HepG2 (cell line): Measurements from ENCODE around the gene VAC14. TPM values are rescaled to one million over a fixed set of nuclear protein-coding genes. Genes with fewer than 3 reads are reported as not detected.
"Not testable (repeated sequence)": the region's sequence is repeated elsewhere in the genome, so short reads cannot be mapped to it uniquely, and the experiment has no call there.

ENCODE experiments used
- ATAC-seq: fragments of 200-7000 bp; cut with Tn5 transposase; 3 replicates; pipeline ENCODE4 v1.9.1; 2020; ENCODE audit warnings: mild to moderate bottlenecking, moderate library complexity
- BruUV-seq: library from RNA; stranded (reverse); fragments of 400-500 nt; replicated peaks from 2 replicates; lab custom pipeline; 2021; lab: Mats Ljungman, UMichigan
- CTCF ChIA-PET: fragments of 300-600 bp; formaldehyde crosslinking; extraction: SDS; loops from one replicate; lab custom pipeline; 2021; ENCODE audit warnings: low total read pairs, inconsistent platforms, low intra/inter-chr PET ratio; lab: Yijun Ruan, JAX
- POLR2A ChIA-PET: fragments of 350-600 bp; sonication (Branson Sonifier 250); formaldehyde crosslinking; loops from one replicate; lab custom pipeline; 2020; ENCODE audit warnings: antibody characterized with exemption, inconsistent platforms; lab: Yijun Ruan, JAX
- DNase-seq: peaks from one replicate; pipeline ENCODE4 v3.0.0-alpha.2; 2015; ENCODE audit warnings: low spot score
- FAIRE-seq: peaks from 3 replicates; lab custom pipeline; 2011; peaks lifted over from hg19 to GRCh38; lab: Jason Lieb, UNC
- H2AFZ ChIP-seq: one replicate; pipeline ENCODE4 v1.6.1; 2011; ENCODE audit warnings: low read length, inconsistent platforms
- H3K27ac ChIP-seq: fragments of 300-600 bp; 3 replicates; pipeline ENCODE4 v1.8.0; 2011; ENCODE audit warnings: mixed run types, mild to moderate bottlenecking, mixed read lengths, low read length, inconsistent platforms; ENCODE audit not compliant: insufficient read depth; ENCODE audit errors: extremely low read length
- H3K27me3 ChIP-seq, 2 experiments: fragments of 200-600 bp in 1 of 2; 2 replicates in 1 of 2; 3 replicates in 1 of 2; pipeline versions ENCODE4 v1.6.0 to v1.8.0; 2011; ENCODE audit warnings: low read length in 2 of 2, mild to moderate bottlenecking in 2 of 2, moderate library complexity in 2 of 2, inconsistent platforms in 1 of 2; ENCODE audit not compliant: insufficient read depth in 2 of 2, control insufficient read depth in 1 of 2
- H3K36me3 ChIP-seq, 2 experiments: fragments of 200-600 bp in 1 of 2; replicated peaks in 1 of 2; 2 replicates in 1 of 2; 3 replicates in 1 of 2; pipeline versions ENCODE4 v1.5.1 to v1.8.0; 2011; ENCODE audit warnings: low read length in 2 of 2, inconsistent platforms in 1 of 2; ENCODE audit not compliant: insufficient read depth in 2 of 2, control insufficient read depth in 1 of 2
- H3K4me1 ChIP-seq: 2 replicates; pipeline ENCODE4 v1.5.1; 2012; ENCODE audit warnings: low read length, inconsistent platforms; ENCODE audit not compliant: insufficient read depth
- H3K4me2 ChIP-seq: 2 replicates; pipeline ENCODE4 v1.6.0; 2011; ENCODE audit warnings: low read depth, low read length, inconsistent platforms
- H3K4me3 ChIP-seq, 3 experiments: fragments of 200-600 bp in 1 of 3; sonication (generic), shearing (Covaris generic) in 1 of 3; replicated peaks in 1 of 3; 2 replicates each; pipeline ENCODE4 v1.5.1; 2011 to 2016; ENCODE audit warnings: low read length in 3 of 3, inconsistent platforms in 2 of 3, low read depth in 2 of 3, mild to moderate bottlenecking in 2 of 3, control low read depth in 1 of 3, mixed read lengths in 1 of 3; ENCODE audit not compliant: insufficient read depth in 1 of 3
- H3K79me2 ChIP-seq: one replicate; pipeline ENCODE4 v1.6.1; 2011; ENCODE audit warnings: low read length, inconsistent platforms; ENCODE audit not compliant: insufficient read depth
- H3K9ac ChIP-seq: 2 replicates; pipeline ENCODE4 v1.6.0; 2011; ENCODE audit warnings: mild to moderate bottlenecking, low read depth, low read length, inconsistent platforms; ENCODE audit not compliant: insufficient read depth
- H3K9me3 ChIP-seq: 2 replicates; pipeline ENCODE4 v1.5.1; 2012; ENCODE audit warnings: mild to moderate bottlenecking, low read length
- H4K20me1 ChIP-seq: 2 replicates; pipeline ENCODE4 v1.6.0; 2011; ENCODE audit warnings: inconsistent platforms, mild to moderate bottlenecking, low read length, moderate library complexity; ENCODE audit not compliant: insufficient read depth
- DDIT3 ChIP-seq: sonication (generic); formaldehyde crosslinking; IDR thresholded peaks from 2 replicates; pipeline ENCODE4 v1.4.0; 2020; ENCODE audit warnings: mild to moderate bottlenecking, missing genetic modification reagents
- HBP1 ChIP-seq: IDR thresholded peaks from 2 replicates; pipeline ENCODE4 v1.6.1; 2016; ENCODE audit warnings: low read depth, control low read depth
- JUND ChIP-seq: sonication (generic); formaldehyde crosslinking; IDR thresholded peaks from 2 replicates; pipeline ENCODE4 v1.8.0; 2022; ENCODE audit warnings: mild to moderate bottlenecking, missing genetic modification reagents
- KDM2A ChIP-seq: sonication (generic); formaldehyde crosslinking; IDR thresholded peaks from 2 replicates; pipeline ENCODE4 v1.4.0; 2020; ENCODE audit warnings: low read depth, missing genetic modification reagents, borderline replicate concordance
- MAFF ChIP-seq: IDR thresholded peaks from 2 replicates; pipeline ENCODE4 v1.6.1; 2011; ENCODE audit warnings: low read depth, low read length, improper control_type of control experiment
- MAFK ChIP-seq, 2 experiments: IDR thresholded peaks in 1 of 2; conservative IDR thresholded peaks in 1 of 2; 2 replicates each; pipeline ENCODE4 v1.6.1; 2011; ENCODE audit warnings: improper control_type of control experiment in 2 of 2, low read length in 2 of 2
- NFYB ChIP-seq: sonication (generic); formaldehyde crosslinking; IDR thresholded peaks from 2 replicates; pipeline ENCODE4 v1.4.0; 2020; ENCODE audit warnings: missing genetic modification reagents
- NFYC ChIP-seq: IDR thresholded peaks from 2 replicates; pipeline ENCODE4 v1.6.1; 2016; ENCODE audit warnings: missing genetic modification reagents, missing compliant biosample characterization
- RFX5 ChIP-seq: IDR thresholded peaks from 2 replicates; pipeline ENCODE4 v1.6.1; 2011; ENCODE audit warnings: low read depth, low read length, improper control_type of control experiment
- SIN3A ChIP-seq: IDR thresholded peaks from 2 replicates; pipeline ENCODE4 v1.6.1; 2011; ENCODE audit warnings: low read depth, mild to moderate bottlenecking, control low read depth, low read length, borderline replicate concordance
- TRIM24 ChIP-seq: sonication (generic); formaldehyde crosslinking; IDR thresholded peaks from 2 replicates; pipeline ENCODE4 v1.8.0; 2022; ENCODE audit warnings: mild to moderate bottlenecking, missing genetic modification reagents
- ZBTB21 ChIP-seq: sonication (generic); formaldehyde crosslinking; IDR thresholded peaks from 2 replicates; pipeline ENCODE4 v1.4.0; 2020; ENCODE audit warnings: missing genetic modification reagents
- ZNF280D ChIP-seq: sonication (generic); formaldehyde crosslinking; IDR thresholded peaks from 2 replicates; pipeline ENCODE4 v1.5.1; 2020; ENCODE audit warnings: mild to moderate bottlenecking, missing genetic modification reagents
- WGBS: methylation state at CpG from one replicate; pipeline ENCODE4 v1.1.6; 2017; ENCODE audit warnings: low lambda C conversion rate; 5-methylcytosine and 5-hydroxymethylcytosine counted together
- in situ Hi-C: cut with HindIII; loops from 2 replicates; pipeline ENCODE4 v1.10.0; 2017; ENCODE audit warnings: low pct_unique_long_range_greater_than_20kb; ENCODE audit not compliant: extremely low pct_ligation_motif_present
- intact Hi-C: fragments of 100-400 bp; cut with micrococcal nuclease; formaldehyde crosslinking; loops from one replicate; pipeline ENCODE4 v1.10.0; 2022; ENCODE audit not compliant: unreplicated experiment
- polyA plus RNA-seq, 8 experiments: library from polyadenylated mRNA; depleted of rRNA in 3 of 8; stranded (reverse) in 7 of 8; unstranded in 1 of 8; fragments of >200 nt; fragmentation: Illumina TruSeq in 4 of 8; extraction: Trizol in 4 of 8; gene quantifications; 2 replicates each; pipeline versions ENCODE4 v1.2.1 to v1.2.3, GENCODE V29; 2011 to 2016; ENCODE audit warnings: low read depth in 4 of 8, missing spikeins in 1 of 8, mixed read lengths in 1 of 8; ENCODE audit not compliant: insufficient read depth in 1 of 8
- total RNA-seq, 5 experiments: library from RNA; depleted of rRNA; stranded (reverse); fragments of >200 nt; fragmentation: Illumina TruSeq; extraction: Trizol; gene quantifications; 2 replicates each; pipeline ENCODE4 v1.2.3, GENCODE V29; 2016; ENCODE audit warnings: low read depth in 1 of 5

Gene VAC14
- total and polyA plus RNA-seq, 2 of the 13 experiments (the other 11 are each of a cell fraction or from before 2014, with no cell fraction given) = 23.5 to 24.6 TPM

- 97% methylated on average over 9 of the region's 9 CpGs for WGBS
- Histone ChIP-seq H3K4me1 (peaks cover 64% of the 10 kb centered on the region), H3K36me3 (peaks cover 18 to 33% of the 10 kb centered on the region in 2 experiments)
- H3K9ac ChIP-seq, H3K27me3 ChIP-seq, BruUV-seq, DNase-seq, H3K79me2 ChIP-seq, in situ Hi-C loops, H3K9me3 ChIP-seq, FAIRE-seq, H3K27ac ChIP-seq, H4K20me1 ChIP-seq, H3K4me2 ChIP-seq, intact Hi-C loops, H3K4me3 ChIP-seq, CTCF ChIA-PET, H2AFZ ChIP-seq, ATAC-seq: not testable (repeated sequence)
- POLR2A ChIA-PET = interaction anchor here (1.1 to 13.4 kb wide), 3 partner anchors 17 to 61 kb away, joined by 3 to 357 read pairs (median 8); no protein-coding TSS in a partner anchor
- TF ChIP-seq NFYC (peak; percentile 63), NFYB (CRISPR knock-in tag) (0 out of 2 replicates have a peak, but pooled peaks have one; percentile 50), MAFF (peak; percentile 72), MAFK (conservative IDR thresholded peaks at IDR 0.05 in 1 of 2, IDR thresholded peaks at IDR 0.05 in 1 of 2; ENCODE audit: low read length in 2 of 2) (peak; percentile 56 to 65)
Measured at GRCh38 chr16:70742967-70743366, 58.0 kb downstream of the VAC14 start.

GRCh38 chr16:70741783-70742125 is 59.2 kb downstream of the VAC14 start:
- H2AFZ ChIP-seq = no peak overlapping the region
- H3K27me3 ChIP-seq = no peaks in the 10 kb centered on the region
- no peaks in the 10 kb centered on the region for H3K79me2 ChIP-seq
- FAIRE-seq = no peak
- BruUV-seq = no TSS peak
- POLR2A ChIA-PET = interaction anchor here (1.1 to 13.4 kb wide), 2 partner anchors 15 to 60 kb away, joined by 4 to 357 read pairs; no protein-coding TSS in a partner anchor
- H3K4me1 ChIP-seq = peaks cover 64% of the 10 kb centered on the region
- H3K27ac ChIP-seq = no peak overlapping the region
- intact Hi-C loops = no loop called here
- no peak overlapping the region for H3K4me2 ChIP-seq
- H3K36me3 ChIP-seq = peaks cover 18 to 37% of the 10 kb centered on the region in 2 experiments
- no peak overlapping the region for H3K9ac ChIP-seq
- WGBS = 93% methylated on average over 7 of the region's 9 CpGs
- no peak for TF ChIP-seq ZBTB21 (CRISPR knock-in tag)
- no peak for TF ChIP-seq DDIT3 (CRISPR knock-in tag)
- no peak for TF ChIP-seq KDM2A (CRISPR knock-in tag)
- TF ChIP-seq ZNF280D (CRISPR knock-in tag) = no peak
- no peak for TF ChIP-seq HBP1 (CRISPR knock-in tag)
- TF ChIP-seq RFX5 = no peak
- no peak for TF ChIP-seq JUND (CRISPR knock-in tag)
- TF ChIP-seq SIN3A = no peak
- TF ChIP-seq TRIM24 (CRISPR knock-in tag) = no peak
- TF ChIP-seq, all 625 proteins: peak for 0
- in situ Hi-C loops = no loop called here
- no peaks in the 10 kb centered on the region for H3K9me3 ChIP-seq
- no peak for ATAC-seq
- no peak overlapping the region for H3K4me3 ChIP-seq
- CTCF ChIA-PET = no interaction called here
- no peak for DNase-seq
- H4K20me1 ChIP-seq = no peaks in the 10 kb centered on the region
